Stimulated activated CD4-positive, alpha-beta T cell treated with anti-CD3 and anti-CD28 coated beads, Interleukin-2, amount 100 ng/mL, for 48 hours (primary cell): Measurements from ENCODE around the gene TMEM220.
"Not testable (repeated sequence)": the region's sequence is repeated elsewhere in the genome, so short reads cannot be mapped to it uniquely, and the experiment has no call there.

Experiments
- DNase-seq, 2 donors: peaks; one replicate each; pipeline ENCODE4 v3.0.0-alpha.2; 2020

The TMEM220 gene

GRCh38 chr17:10725262-10725661 lies 4.6 kb downstream of the TMEM220 start:
- no peak for DNase-seq

GRCh38 chr17:10724546-10725195 lies 5.2 kb downstream of the TMEM220 start:
- DNase-seq, result no peak

- no peak for DNase-seq
Measured at GRCh38 chr17:10718547-10718946, 11.3 kb downstream of the TMEM220 start.

GRCh38 chr17:10716218-10716617 lies 13.6 kb downstream of the TMEM220 start:
- DNase-seq, result no peak

- DNase-seq, result no peak
Measured at GRCh38 chr17:10713318-10713717, 16.5 kb downstream of the TMEM220 start.

- DNase-seq, result no peak
Measured at GRCh38 chr17:10705727-10706126, 24.1 kb downstream of the TMEM220 start.

GRCh38 chr17:10702574-10702973 lies 27.2 kb downstream of the TMEM220 start:
- no peak for DNase-seq

- DNase-seq, result no peak
Measured at GRCh38 chr17:10699856-10700255, 30.0 kb downstream of the TMEM220 start.

- no peak for DNase-seq
Measured at GRCh38 chr17:10698096-10698818, 31.6 kb downstream of the TMEM220 start.

GRCh38 chr17:10697092-10698081 lies 32.4 kb downstream of the TMEM220 start, which contains the start of the genes ADPRM and SCO1:
Gene ADPRM, plus strand, starts transcription at chr17:10697594. Its CDS starts 7,333 bp downstream, at chr17:10704927.
Gene SCO1, minus strand, starts transcription at chr17:10697533. Its CDS starts 26 bp downstream, at chr17:10697507.
- DNase-seq, result peak; percentile 82 to 83

GRCh38 chr17:10695875-10696407 lies 33.9 kb downstream of the TMEM220 start:
- DNase-seq, result not testable (repeated sequence)

- DNase-seq, result no peak
Measured at GRCh38 chr17:10687499-10687898, 42.3 kb downstream of the TMEM220 start.

- DNase-seq, result no peak
Measured at GRCh38 chr17:10683853-10684252, 46.0 kb downstream of the TMEM220 start.

- DNase-seq, result no peak
Measured at GRCh38 chr17:10681866-10682446, 47.9 kb downstream of the TMEM220 start.

GRCh38 chr17:10674704-10675103 lies 55.1 kb downstream of the TMEM220 start:
- DNase-seq, result no peak

- DNase-seq, result no peak
Measured at GRCh38 chr17:10673312-10673711, 56.5 kb downstream of the TMEM220 start.

- no peak for DNase-seq
Measured at GRCh38 chr17:10668775-10669174, 61.0 kb downstream of the TMEM220 start.

GRCh38 chr17:10666906-10667305 lies 62.9 kb downstream of the TMEM220 start:
- DNase-seq, result no peak

- no peak for DNase-seq
Measured at GRCh38 chr17:10664571-10664970, 65.3 kb downstream of the TMEM220 start.
